GM18951 (cell line): Measurements from ENCODE around the gene BRK1.
"Not testable (repeated sequence)": the region's sequence is repeated elsewhere in the genome, so short reads cannot be mapped to it uniquely, and the experiment has no call there.

ENCODE experiments used
- POLR2A ChIP-seq: IDR thresholded peaks from 4 replicates; pipeline ENCODE4 v1.6.1; 2011; ENCODE audit warnings: mild to moderate bottlenecking; ENCODE audit not compliant: insufficient read length, insufficient read depth; ENCODE audit errors: extremely low read depth
- in situ Hi-C: fragments of 300-500 bp; cut with MboI; formaldehyde crosslinking; loops from one replicate; pipeline ENCODE4 v1.12.0; 2022; ENCODE audit warnings: low sequenced_read_pairs, mixed read lengths, inconsistent platforms; ENCODE audit not compliant: unreplicated experiment

The BRK1 gene

GRCh38 chr3:10119376-10119775 lies 3.9 kb downstream of the BRK1 start:
- no peak for TF ChIP-seq POLR2A
- in situ Hi-C loops = no loop called here

GRCh38 chr3:10121064-10121463 lies 5.6 kb downstream of the BRK1 start:
- no peak for TF ChIP-seq POLR2A
- in situ Hi-C loops = no loop called here

GRCh38 chr3:10122724-10123123 lies 7.2 kb downstream of the BRK1 start:
- in situ Hi-C loops = no loop called here
- no peak for TF ChIP-seq POLR2A

GRCh38 chr3:10135872-10136271 lies 20.4 kb downstream of the BRK1 start:
- in situ Hi-C loops = not testable (repeated sequence)

GRCh38 chr3:10136426-10137005 lies 21.0 kb downstream of the BRK1 start:
- no peak for TF ChIP-seq POLR2A
- in situ Hi-C loops = no loop called here

GRCh38 chr3:10137178-10137577 lies 21.7 kb downstream of the BRK1 start:
- in situ Hi-C loops = no loop called here
- no peak for TF ChIP-seq POLR2A

- no peak for TF ChIP-seq POLR2A
- in situ Hi-C loops = no loop called here
Measured at GRCh38 chr3:10140996-10141546, 25.6 kb downstream of the BRK1 start.

- in situ Hi-C loops = no loop called here
- no peak for TF ChIP-seq POLR2A
Measured at GRCh38 chr3:10142707-10143560, 27.5 kb downstream of the BRK1 start.

GRCh38 chr3:10145685-10146084 lies 30.2 kb downstream of the BRK1 start:
- no peak for TF ChIP-seq POLR2A
- in situ Hi-C loops = no loop called here

GRCh38 chr3:10149226-10149625 lies 33.8 kb downstream of the BRK1 start:
- no peak for TF ChIP-seq POLR2A
- in situ Hi-C loops = no loop called here

- no peak for TF ChIP-seq POLR2A
- in situ Hi-C loops = no loop called here
Measured at GRCh38 chr3:10150987-10151386, 35.5 kb downstream of the BRK1 start.

GRCh38 chr3:10154335-10155122 lies 39.1 kb downstream of the BRK1 start:
- TF ChIP-seq POLR2A = no peak
- in situ Hi-C loops = no loop called here

- in situ Hi-C loops = no loop called here
Measured at GRCh38 chr3:10155123-10155472, 39.6 kb downstream of the BRK1 start.

More at GRCh38 chr3:10155123-10155472, 39.6 kb downstream of the BRK1 start:
- no peak for TF ChIP-seq POLR2A
